IPS-20b (cell line): Measurements from ENCODE around the gene MYL9.
"Not testable (repeated sequence)": the region's sequence is repeated elsewhere in the genome, so short reads cannot be mapped to it uniquely, and the experiment has no call there.

ENCODE experiments used
- H3K27ac ChIP-seq: one replicate; pipeline ENCODE4 v1.5.1; 2013; ENCODE audit warnings: low read length
- H3K27me3 ChIP-seq: 2 replicates; pipeline ENCODE4 v1.6.1; 2013; ENCODE audit warnings: mild to moderate bottlenecking, low read length, inconsistent platforms; ENCODE audit not compliant: insufficient read depth
- H3K36me3 ChIP-seq: 2 replicates; pipeline ENCODE4 v1.6.1; 2013; ENCODE audit warnings: low read depth, mild to moderate bottlenecking, inconsistent platforms, low read length, moderate library complexity; ENCODE audit not compliant: insufficient read depth
- H3K4me1 ChIP-seq: 2 replicates; pipeline ENCODE4 v1.6.1; 2013; ENCODE audit warnings: mild to moderate bottlenecking, control low read depth, inconsistent platforms, low read length, moderate library complexity; ENCODE audit not compliant: insufficient read depth
- H3K4me3 ChIP-seq: 2 replicates; pipeline ENCODE4 v1.5.1; 2013; ENCODE audit warnings: mild to moderate bottlenecking, low read length, inconsistent platforms
- H3K9ac ChIP-seq: 2 replicates; pipeline ENCODE4 v1.6.1; 2013; ENCODE audit warnings: low read depth, mild to moderate bottlenecking, inconsistent platforms, low read length, moderate library complexity
- H3K9me3 ChIP-seq: 2 replicates; pipeline ENCODE4 v1.6.1; 2013; ENCODE audit warnings: mild to moderate bottlenecking, low read depth, low read length, inconsistent platforms; ENCODE audit not compliant: insufficient read depth

The MYL9 gene

GRCh38 chr20:36504295-36504694 lies 37.0 kb upstream of the MYL9 start:
- Histone ChIP-seq H3K9me3 (no peaks in the 10 kb centered on the region), H3K9ac (no peak overlapping the region), H3K27me3 (no peaks in the 10 kb centered on the region), H3K27ac (no peak overlapping the region), H3K4me1 (no peaks in the 10 kb centered on the region), H3K4me3 (no peak overlapping the region), H3K36me3 (peaks cover 76% of the 10 kb centered on the region)

- Histone ChIP-seq H3K27ac (no peak overlapping the region), H3K36me3 (peaks cover 57% of the 10 kb centered on the region)
Observed at GRCh38 chr20:36506253-36506652, 35.1 kb upstream of the MYL9 start.

GRCh38 chr20:36507746-36508145 lies 33.6 kb upstream of the MYL9 start:
- Histone ChIP-seq H3K9me3 (no peaks in the 10 kb centered on the region), H3K27me3 (no peaks in the 10 kb centered on the region), H3K36me3 (peaks cover 44% of the 10 kb centered on the region), H3K4me1 (no peaks in the 10 kb centered on the region), H3K9ac (no peak overlapping the region), H3K4me3 (no peak overlapping the region), H3K27ac (no peak overlapping the region)

More at GRCh38 chr20:36506253-36506652, 35.1 kb upstream of the MYL9 start:
- no peak overlapping the region for H3K9ac ChIP-seq
- H3K27me3 ChIP-seq: no peaks in the 10 kb centered on the region
- H3K9me3 ChIP-seq: no peaks in the 10 kb centered on the region
- H3K4me1 ChIP-seq: no peaks in the 10 kb centered on the region
- no peak overlapping the region for H3K4me3 ChIP-seq

GRCh38 chr20:36519012-36519719 lies 22.2 kb upstream of the MYL9 start:
- Histone ChIP-seq H3K9me3 (no peaks in the 10 kb centered on the region), H3K4me3 (no peak overlapping the region), H3K9ac (no peak overlapping the region), H3K27me3 (no peaks in the 10 kb centered on the region), H3K36me3 (peaks cover 59% of the 10 kb centered on the region), H3K27ac (no peak overlapping the region), H3K4me1 (no peaks in the 10 kb centered on the region)

- no peaks in the 10 kb centered on the region for H3K9me3 ChIP-seq
- no peaks in the 10 kb centered on the region for H3K4me1 ChIP-seq
- no peak overlapping the region for H3K9ac ChIP-seq
- no peaks in the 10 kb centered on the region for H3K27me3 ChIP-seq
- H3K27ac ChIP-seq: no peak overlapping the region
- H3K36me3 ChIP-seq: peaks cover 54% of the 10 kb centered on the region
- no peak overlapping the region for H3K4me3 ChIP-seq
Observed at GRCh38 chr20:36519944-36520343, 21.4 kb upstream of the MYL9 start.

GRCh38 chr20:36521526-36521925 lies 19.8 kb upstream of the MYL9 start:
- Histone ChIP-seq H3K9ac (no peak overlapping the region), H3K4me3 (no peak overlapping the region), H3K36me3 (peaks cover 60% of the 10 kb centered on the region), H3K4me1 (no peaks in the 10 kb centered on the region), H3K27ac (no peak overlapping the region), H3K9me3 (no peaks in the 10 kb centered on the region), H3K27me3 (no peaks in the 10 kb centered on the region)

GRCh38 chr20:36522412-36522811 lies 18.9 kb upstream of the MYL9 start:
- H3K4me3 ChIP-seq, H3K27ac ChIP-seq: not testable (repeated sequence)

GRCh38 chr20:36523341-36523740 lies 18.0 kb upstream of the MYL9 start:
- Histone ChIP-seq H3K27me3 (no peaks in the 10 kb centered on the region), H3K4me3 (no peak overlapping the region), H3K27ac (no peak overlapping the region), H3K36me3 (peaks cover 66% of the 10 kb centered on the region), H3K9me3 (no peaks in the 10 kb centered on the region), H3K4me1 (no peaks in the 10 kb centered on the region), H3K9ac (no peak overlapping the region)

More at GRCh38 chr20:36522412-36522811, 18.9 kb upstream of the MYL9 start:
- H3K36me3 ChIP-seq: peaks cover 68% of the 10 kb centered on the region
- not testable (repeated sequence) for H3K27me3 ChIP-seq, H3K4me1 ChIP-seq, H3K9ac ChIP-seq, H3K9me3 ChIP-seq

- no peak overlapping the region for H3K4me3 ChIP-seq
- H3K9me3 ChIP-seq: no peaks in the 10 kb centered on the region
- H3K9ac ChIP-seq: no peak overlapping the region
- H3K27me3 ChIP-seq: no peaks in the 10 kb centered on the region
- no peaks in the 10 kb centered on the region for H3K4me1 ChIP-seq
- no peak overlapping the region for H3K27ac ChIP-seq
- H3K36me3 ChIP-seq: peaks cover 53% of the 10 kb centered on the region
Observed at GRCh38 chr20:36525620-36526365, 15.5 kb upstream of the MYL9 start.

- H3K27ac ChIP-seq: no peak overlapping the region
- H3K9ac ChIP-seq: no peak overlapping the region
- no peaks in the 10 kb centered on the region for H3K27me3 ChIP-seq
- peaks cover 51% of the 10 kb centered on the region for H3K36me3 ChIP-seq
- no peak overlapping the region for H3K4me3 ChIP-seq
- no peaks in the 10 kb centered on the region for H3K9me3 ChIP-seq
- H3K4me1 ChIP-seq: no peaks in the 10 kb centered on the region
Observed at GRCh38 chr20:36526521-36527011, 14.8 kb upstream of the MYL9 start.

- no peak overlapping the region for H3K4me3 ChIP-seq
- H3K27me3 ChIP-seq: no peaks in the 10 kb centered on the region
- H3K36me3 ChIP-seq: peaks cover 45% of the 10 kb centered on the region
- no peak overlapping the region for H3K27ac ChIP-seq
- H3K9me3 ChIP-seq: no peaks in the 10 kb centered on the region
- H3K4me1 ChIP-seq: no peaks in the 10 kb centered on the region
- H3K9ac ChIP-seq: no peak overlapping the region
Observed at GRCh38 chr20:36527331-36528125, 13.8 kb upstream of the MYL9 start.
